OCI-LY3 (cell line): ENCODE data around the gene SLC66A2.

Source experiments
- H2AFZ ChIP-seq: fragments of 200-600, 300-600 bp; shearing (Covaris generic); 2 replicates; pipeline ENCODE4 v1.6.0; 2014; ENCODE audit warnings: antibody characterized with exemption, low read depth, low read length
- H3K27ac ChIP-seq: fragments of 200-600, 300-600 bp; sonication (generic); 2 replicates; pipeline ENCODE4 v1.5.1; 2014; ENCODE audit warnings: mild to moderate bottlenecking, low read length, moderate library complexity, mixed read lengths
- H3K27me3 ChIP-seq: fragments of 200-600, 300-600 bp; sonication (generic); 2 replicates; pipeline ENCODE4 v1.6.1; 2014; ENCODE audit warnings: low read depth, low read length, mixed read lengths
- H3K36me3 ChIP-seq: fragments of 200-600, 300-600 bp; sonication (generic); replicated peaks from 2 replicates; pipeline ENCODE3; 2014; ENCODE audit warnings: low read depth, low read length, mixed read lengths
- H3K4me1 ChIP-seq: fragments of 300-600, 200-600 bp; sonication (generic); 2 replicates; pipeline ENCODE4 v1.6.1; 2014; ENCODE audit warnings: low read length, mixed read lengths
- H3K4me2 ChIP-seq: fragments of 200-600, 300-600 bp; sonication (generic); 2 replicates; pipeline ENCODE4 v1.6.1; 2014; ENCODE audit warnings: low read length, mixed read lengths
- H3K4me3 ChIP-seq: fragments of 300-600, 200-600 bp; sonication (generic); 2 replicates; pipeline ENCODE4 v1.5.1; 2014; ENCODE audit warnings: antibody characterized with exemption, mild to moderate bottlenecking, low read length, moderate library complexity
- H3K79me2 ChIP-seq: fragments of 300-600, 200-600 bp; shearing (Covaris generic); 2 replicates; pipeline ENCODE4 v1.6.1; 2014; ENCODE audit warnings: mild to moderate bottlenecking, low read length, mixed read lengths
- H3K9ac ChIP-seq: fragments of 300-600, 200-600 bp; shearing (Covaris generic); 2 replicates; pipeline ENCODE4 v1.6.0; 2014; ENCODE audit warnings: mild to moderate bottlenecking, low read length, moderate library complexity
- H3K9me3 ChIP-seq: fragments of 200-600, 300-600 bp; shearing (Covaris generic); 2 replicates; pipeline ENCODE4 v1.6.1; 2014; ENCODE audit warnings: low read length, mixed read lengths; ENCODE audit not compliant: insufficient read depth
- H4K20me1 ChIP-seq: fragments of 200-600, 300-600 bp; sonication (generic); 2 replicates; pipeline ENCODE4 v1.6.1; 2016; ENCODE audit warnings: low read length, mixed read lengths; ENCODE audit not compliant: insufficient read depth
- CTCF ChIP-seq: fragments of 200-600, 300-600 bp; sonication (generic); IDR thresholded peaks from 2 replicates; pipeline ENCODE4 v1.5.1; 2014; ENCODE audit warnings: antibody characterized with exemption, low read length, low read depth
- EZH2phosphoT487 ChIP-seq: fragments of 200-600 bp; shearing (Covaris generic); IDR thresholded peaks from 2 replicates; pipeline ENCODE4 v1.6.1; 2018; ENCODE audit warnings: antibody characterized with exemption, mixed run types, low read depth

The SLC66A2 gene

GRCh38 chr18:79923896-79924585 is 27.4 kb downstream of the SLC66A2 start:
- no peak overlapping the region for H3K4me2 ChIP-seq
- H3K27ac ChIP-seq: no peak overlapping the region
- H3K9me3 ChIP-seq: peaks cover under 1% of the 10 kb centered on the region; the same call in 1 of the 2 replicates
- peaks cover 36% of the 10 kb centered on the region for H3K79me2 ChIP-seq
- TF ChIP-seq EZH2phosphoT487 (no peak), CTCF (no peak)
- H4K20me1 ChIP-seq: peaks cover 43% of the 10 kb centered on the region
- H3K4me3 ChIP-seq: no peak overlapping the region
- H3K36me3 ChIP-seq: peaks cover 40% of the 10 kb centered on the region
- no peak overlapping the region for H3K9ac ChIP-seq
- no peaks in the 10 kb centered on the region for H3K27me3 ChIP-seq
- no peak overlapping the region for H2AFZ ChIP-seq
- H3K4me1 ChIP-seq: no peaks in the 10 kb centered on the region

GRCh38 chr18:79922971-79923411 is 28.5 kb downstream of the SLC66A2 start:
- Histone ChIP-seq H3K9me3 (no peaks in the 10 kb centered on the region), H3K79me2 (peaks cover 35% of the 10 kb centered on the region), H3K4me2 (no peak overlapping the region), H4K20me1 (peaks cover 35% of the 10 kb centered on the region), H3K27me3 (no peaks in the 10 kb centered on the region), H3K4me3 (no peak overlapping the region), H3K4me1 (no peaks in the 10 kb centered on the region), H3K27ac (no peak overlapping the region), H3K9ac (no peak overlapping the region), H3K36me3 (peaks cover 40% of the 10 kb centered on the region), H2AFZ (no peak overlapping the region)
- TF ChIP-seq EZH2phosphoT487: no peak
- no peak for TF ChIP-seq CTCF

GRCh38 chr18:79921984-79922965 is 29.2 kb downstream of the SLC66A2 start:
- H3K36me3 ChIP-seq: peaks cover 44% of the 10 kb centered on the region
- H3K27me3 ChIP-seq: no peaks in the 10 kb centered on the region
- H3K79me2 ChIP-seq: peaks cover 34% of the 10 kb centered on the region
- H3K4me2 ChIP-seq: no peak overlapping the region
- H3K4me1 ChIP-seq: no peaks in the 10 kb centered on the region
- no peak for TF ChIP-seq CTCF
- no peak for TF ChIP-seq EZH2phosphoT487
- no peak overlapping the region for H3K9ac ChIP-seq
- no peaks in the 10 kb centered on the region for H3K9me3 ChIP-seq
- no peak overlapping the region for H2AFZ ChIP-seq
- H4K20me1 ChIP-seq: peaks cover 32% of the 10 kb centered on the region
- no peak overlapping the region for H3K4me3 ChIP-seq
- H3K27ac ChIP-seq: no peak overlapping the region

- TF ChIP-seq CTCF: no peak
- TF ChIP-seq EZH2phosphoT487: no peak
- no peaks in the 10 kb centered on the region for H3K27me3 ChIP-seq
- no peaks in the 10 kb centered on the region for H3K4me1 ChIP-seq
- H3K27ac ChIP-seq: no peak overlapping the region
- no peaks in the 10 kb centered on the region for H3K9me3 ChIP-seq
- no peak overlapping the region for H3K9ac ChIP-seq
- no peak overlapping the region for H3K4me3 ChIP-seq
- H2AFZ ChIP-seq: no peak overlapping the region
- no peak overlapping the region for H3K4me2 ChIP-seq
- peaks cover 21% of the 10 kb centered on the region for H3K79me2 ChIP-seq
- peaks cover 57% of the 10 kb centered on the region for H3K36me3 ChIP-seq
- H4K20me1 ChIP-seq: peaks cover 11% of the 10 kb centered on the region; the same call in 1 of the 2 replicates
These were observed 32.4 kb downstream of the SLC66A2 start for GRCh38 chr18:79919089-79919488.
